Measurements from ENCODE around the gene CSPG5.

The CSPG5 gene

GRCh38 chr3:47573190-47574172 is 5.2 kb downstream of the CSPG5 start:
- Mint-ChIP-seq H3K27me3 (peaks cover 4% of the 10 kb centered on the region), H3K36me3 (no peaks in the 10 kb centered on the region), H3K9me3 (no peaks in the 10 kb centered on the region), H3K27ac (no peak overlapping the region), H3K4me3 (no peak overlapping the region), H3K4me1 (no peaks in the 10 kb centered on the region)

- Mint-ChIP-seq H3K9me3 (no peaks in the 10 kb centered on the region), H3K36me3 (no peaks in the 10 kb centered on the region), H3K4me3 (no peak overlapping the region), H3K27me3 (peaks cover 4% of the 10 kb centered on the region), H3K4me1 (no peaks in the 10 kb centered on the region), H3K27ac (no peak overlapping the region)
Observed at GRCh38 chr3:47571391-47572175, 7.1 kb downstream of the CSPG5 start.

- no peaks in the 10 kb centered on the region for H3K9me3 Mint-ChIP-seq
- no peak overlapping the region for H3K27ac Mint-ChIP-seq
- no peak overlapping the region for H3K4me3 Mint-ChIP-seq
- no peaks in the 10 kb centered on the region for H3K4me1 Mint-ChIP-seq
- peaks cover 3% of the 10 kb centered on the region for H3K27me3 Mint-ChIP-seq
- H3K36me3 Mint-ChIP-seq: no peaks in the 10 kb centered on the region
Observed at GRCh38 chr3:47568901-47569300, 9.8 kb downstream of the CSPG5 start.

- Mint-ChIP-seq H3K4me1 (no peaks in the 10 kb centered on the region), H3K36me3 (no peaks in the 10 kb centered on the region), H3K27me3 (no peaks in the 10 kb centered on the region), H3K27ac (no peak overlapping the region), H3K4me3 (no peak overlapping the region), H3K9me3 (no peaks in the 10 kb centered on the region)
Observed at GRCh38 chr3:47567149-47567548, 11.5 kb downstream of the CSPG5 start.

GRCh38 chr3:47566667-47567066 is 12.0 kb downstream of the CSPG5 start:
- Mint-ChIP-seq H3K9me3 (no peaks in the 10 kb centered on the region), H3K4me3 (no peak overlapping the region), H3K36me3 (no peaks in the 10 kb centered on the region)

GRCh38 chr3:47565734-47566550 is 12.7 kb downstream of the CSPG5 start:
- Mint-ChIP-seq H3K9me3 (no peaks in the 10 kb centered on the region), H3K27me3 (no peaks in the 10 kb centered on the region), H3K4me3 (no peak overlapping the region), H3K27ac (no peak overlapping the region), H3K4me1 (no peaks in the 10 kb centered on the region), H3K36me3 (no peaks in the 10 kb centered on the region)

More at GRCh38 chr3:47566667-47567066, 12.0 kb downstream of the CSPG5 start:
- Mint-ChIP-seq H3K4me1 (no peaks in the 10 kb centered on the region), H3K27me3 (no peaks in the 10 kb centered on the region), H3K27ac (no peak overlapping the region)

- Mint-ChIP-seq H3K9me3 (no peaks in the 10 kb centered on the region), H3K4me3 (no peak overlapping the region), H3K27ac (no peak overlapping the region), H3K36me3 (no peaks in the 10 kb centered on the region), H3K27me3 (peaks cover 3% of the 10 kb centered on the region), H3K4me1 (no peaks in the 10 kb centered on the region)
Observed at GRCh38 chr3:47556351-47556750, 22.3 kb downstream of the CSPG5 start.

GRCh38 chr3:47554335-47554734 is 24.3 kb downstream of the CSPG5 start:
- H3K4me1 Mint-ChIP-seq: no peaks in the 10 kb centered on the region
- H3K4me3 Mint-ChIP-seq: no peak overlapping the region
- no peaks in the 10 kb centered on the region for H3K36me3 Mint-ChIP-seq
- H3K27ac Mint-ChIP-seq: no peak overlapping the region
- no peaks in the 10 kb centered on the region for H3K9me3 Mint-ChIP-seq
- H3K27me3 Mint-ChIP-seq: peaks cover 3% of the 10 kb centered on the region

- no peak overlapping the region for H3K4me3 Mint-ChIP-seq
- peaks cover 3% of the 10 kb centered on the region for H3K27me3 Mint-ChIP-seq
- H3K9me3 Mint-ChIP-seq: no peaks in the 10 kb centered on the region
Observed at GRCh38 chr3:47553407-47553806, 25.3 kb downstream of the CSPG5 start.

GRCh38 chr3:47542471-47543173 is 36.0 kb downstream of the CSPG5 start:
- Mint-ChIP-seq H3K9me3 (no peaks in the 10 kb centered on the region), H3K27ac (no peak overlapping the region), H3K4me1 (no peaks in the 10 kb centered on the region), H3K36me3 (no peaks in the 10 kb centered on the region), H3K4me3 (no peak overlapping the region), H3K27me3 (peaks cover 4% of the 10 kb centered on the region)

More at GRCh38 chr3:47553407-47553806, 25.3 kb downstream of the CSPG5 start:
- H3K4me1 Mint-ChIP-seq: no peaks in the 10 kb centered on the region
- H3K27ac Mint-ChIP-seq: no peak overlapping the region
- H3K36me3 Mint-ChIP-seq: no peaks in the 10 kb centered on the region

- no peaks in the 10 kb centered on the region for H3K4me1 Mint-ChIP-seq
- no peak overlapping the region for H3K4me3 Mint-ChIP-seq
- H3K27ac Mint-ChIP-seq: peak overlapping the region; percentile 31
- no peaks in the 10 kb centered on the region for H3K36me3 Mint-ChIP-seq
- H3K9me3 Mint-ChIP-seq: no peaks in the 10 kb centered on the region
- H3K27me3 Mint-ChIP-seq: peaks cover 4% of the 10 kb centered on the region
Observed at GRCh38 chr3:47541583-47542108, 37.0 kb downstream of the CSPG5 start.

GRCh38 chr3:47540281-47540680 is 38.4 kb downstream of the CSPG5 start:
- peaks cover 4% of the 10 kb centered on the region for H3K27me3 Mint-ChIP-seq
- H3K4me1 Mint-ChIP-seq: no peaks in the 10 kb centered on the region
- no peaks in the 10 kb centered on the region for H3K9me3 Mint-ChIP-seq
- no peaks in the 10 kb centered on the region for H3K36me3 Mint-ChIP-seq
- H3K4me3 Mint-ChIP-seq: no peak overlapping the region
- no peak overlapping the region for H3K27ac Mint-ChIP-seq

GRCh38 chr3:47536967-47537366 is 41.7 kb downstream of the CSPG5 start:
- Mint-ChIP-seq H3K4me3 (no peak overlapping the region), H3K27ac (no peak overlapping the region), H3K4me1 (no peaks in the 10 kb centered on the region), H3K9me3 (no peaks in the 10 kb centered on the region), H3K27me3 (peaks cover 4% of the 10 kb centered on the region), H3K36me3 (no peaks in the 10 kb centered on the region)

- no peaks in the 10 kb centered on the region for H3K9me3 Mint-ChIP-seq
- H3K27me3 Mint-ChIP-seq: peaks cover 4% of the 10 kb centered on the region
- H3K27ac Mint-ChIP-seq: no peak overlapping the region
- H3K4me3 Mint-ChIP-seq: no peak overlapping the region
- H3K36me3 Mint-ChIP-seq: no peaks in the 10 kb centered on the region
- H3K4me1 Mint-ChIP-seq: no peaks in the 10 kb centered on the region
Observed at GRCh38 chr3:47536221-47536891, 42.3 kb downstream of the CSPG5 start.
